Keratinocyte (primary cell): Measurements from ENCODE around the gene MSI2.

Experiments
- CTCF ChIP-seq, 3 experiments: IDR thresholded peaks in 1 of 3; conservative IDR thresholded peaks in 1 of 3; optimal IDR thresholded peaks in 1 of 3; 2 replicates in 2 of 3; 3 replicates in 1 of 3; pipeline versions ENCODE3 to v1.5.1; 2011; ENCODE audit warnings: low read length in 3 of 3, mild to moderate bottlenecking in 3 of 3, moderate library complexity in 2 of 3, control low read depth in 1 of 3, inconsistent platforms in 1 of 3; ENCODE audit not compliant: insufficient read depth in 2 of 3; ENCODE audit errors: extremely low read depth in 1 of 3
- EZH2 ChIP-seq: IDR thresholded peaks from one replicate; pipeline ENCODE4 v1.6.1; 2012; ENCODE audit warnings: inconsistent platforms, mild to moderate bottlenecking, low read length, moderate library complexity

DNA sequence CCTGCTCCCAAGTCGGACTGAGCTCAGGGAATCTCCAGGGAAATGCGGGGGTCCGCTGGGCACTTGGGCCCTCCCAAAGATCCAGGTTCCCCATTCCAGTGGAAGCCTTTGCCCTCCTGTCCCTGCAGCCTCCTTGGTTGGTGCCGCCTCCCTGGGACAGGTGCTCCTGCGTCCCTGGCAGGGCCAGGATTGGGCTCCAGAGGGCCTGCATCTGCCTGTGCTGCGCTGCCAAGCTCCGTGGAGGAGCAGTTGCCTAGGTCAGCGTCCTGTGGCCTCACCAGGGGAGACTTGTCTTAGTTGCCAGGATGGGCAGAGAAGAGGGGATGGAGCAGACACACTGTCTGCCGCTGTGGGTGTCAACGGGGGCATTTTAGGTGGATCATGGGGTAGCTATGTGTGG lies 67.1 kb downstream of the MSI2 start:
- TF ChIP-seq EZH2, result no peak
- no peak for TF ChIP-seq CTCF (optimal IDR thresholded peaks at IDR 0.05 in 1 of 3, IDR thresholded peaks at IDR 0.05 in 1 of 3, conservative IDR thresholded peaks at IDR 0.05 in 1 of 3; ENCODE audit: extremely low read depth in 1 of 3, insufficient read depth in 2 of 3, low read length in 3 of 3)
